GM19455 (cell line): ENCODE results near the gene RAB34.

Experiments used
- ATAC-seq: cut with Tn5 transposase; IDR thresholded peaks from one replicate; pipeline ENCODE4 v1.9.1; 2021; ENCODE audit not compliant: unreplicated experiment

Gene RAB34

DNA sequence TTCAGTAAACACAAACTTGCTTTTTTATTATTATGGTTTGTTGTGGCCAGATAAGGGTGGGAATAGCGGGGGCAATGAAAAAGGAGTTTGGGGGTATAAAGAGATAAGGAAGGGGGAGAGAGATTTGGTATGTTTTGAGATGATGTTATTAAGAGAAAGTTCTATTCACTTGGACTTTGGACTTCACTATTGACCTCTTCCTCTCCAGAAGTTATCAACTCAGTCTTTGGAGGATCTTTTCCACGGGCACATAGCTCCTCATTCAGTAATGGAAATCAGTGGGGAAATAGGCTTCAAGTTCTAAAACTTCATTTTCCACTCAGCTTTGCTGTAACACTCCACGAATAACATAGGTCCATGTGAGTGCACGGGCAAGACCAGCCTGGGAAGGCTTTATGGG lies 29.2 kb downstream of the RAB34 start:
- no peak for ATAC-seq

DNA sequence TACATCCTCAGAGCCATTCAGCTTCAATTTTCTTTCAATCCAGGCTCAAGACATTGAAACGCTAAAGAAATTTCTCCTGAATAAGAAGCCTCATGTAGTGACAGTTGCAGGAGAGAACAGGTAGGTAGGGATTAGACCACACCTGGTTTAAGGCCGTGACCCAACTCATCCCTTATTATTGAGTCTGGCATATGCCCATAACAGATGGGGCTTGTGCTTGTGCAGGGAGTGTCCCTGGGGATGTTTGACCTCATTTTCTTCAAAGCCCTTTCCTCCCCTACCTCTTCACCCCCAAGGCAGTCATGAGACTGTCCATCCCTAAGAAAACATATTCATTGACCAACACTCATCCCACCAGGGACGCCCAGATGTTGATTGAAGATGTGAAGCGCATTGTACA lies 31.4 kb downstream of the RAB34 start:
- no peak for ATAC-seq

DNA sequence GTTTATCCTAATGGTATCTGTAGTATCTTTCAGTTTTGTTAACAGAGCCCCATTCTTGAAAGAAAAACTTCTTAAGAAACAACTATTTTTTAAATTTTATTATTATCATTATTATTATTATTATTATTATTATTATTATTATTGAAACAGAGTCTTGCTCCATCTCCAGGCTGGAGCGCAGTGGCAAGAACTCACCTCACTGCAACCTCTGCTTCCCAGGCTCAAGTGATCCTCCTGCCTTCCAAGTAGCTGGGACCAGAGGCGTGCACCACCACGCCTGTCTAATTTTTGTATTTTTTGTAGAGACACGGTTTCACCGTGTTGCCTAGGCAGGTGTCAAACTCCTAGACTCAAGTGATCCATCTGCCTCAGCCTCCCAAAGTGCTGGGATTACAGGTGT lies 32.3 kb downstream of the RAB34 start:
- ATAC-seq: no peak

DNA sequence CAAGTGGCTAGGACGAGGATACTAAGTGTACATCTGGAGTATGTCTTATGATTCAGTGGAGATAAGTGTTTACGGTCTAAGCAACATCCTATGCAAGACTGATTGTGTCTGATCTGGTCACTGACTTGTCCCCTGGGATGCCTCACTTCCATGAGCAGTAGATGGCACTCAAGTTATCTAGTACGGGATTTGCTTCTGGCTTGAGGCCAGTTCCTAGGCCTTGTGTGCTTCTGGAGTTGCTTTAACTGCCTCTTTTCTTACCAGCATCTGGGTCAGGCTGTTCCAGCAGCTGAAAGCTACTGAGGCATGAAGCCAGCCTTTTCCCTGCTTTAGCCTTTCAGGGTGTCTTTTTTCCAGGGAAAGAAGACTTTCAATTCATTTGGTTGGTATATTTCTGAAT lies 32.7 kb downstream of the RAB34 start:
- ATAC-seq: no peak

DNA sequence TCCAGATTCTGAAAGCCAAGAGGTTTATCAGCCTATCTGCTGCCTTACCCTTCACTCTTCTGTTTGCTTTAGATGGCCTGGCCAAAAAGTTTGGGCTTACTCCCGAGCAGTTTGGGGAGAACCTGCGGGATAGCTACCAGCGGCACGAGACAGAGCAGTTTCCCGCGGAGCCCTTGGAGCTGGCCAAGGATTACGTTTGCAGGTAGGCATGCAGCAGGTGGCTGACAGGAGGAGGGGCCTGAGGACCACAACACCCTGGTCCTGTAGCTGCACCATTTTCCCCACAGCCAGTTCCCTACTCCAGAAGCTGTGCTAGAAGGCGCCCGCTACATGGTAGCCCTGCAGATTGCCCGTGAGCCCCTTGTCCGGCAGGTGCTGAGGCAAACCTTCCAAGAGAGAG lies 35.0 kb downstream of the RAB34 start:
- no peak for ATAC-seq

DNA sequence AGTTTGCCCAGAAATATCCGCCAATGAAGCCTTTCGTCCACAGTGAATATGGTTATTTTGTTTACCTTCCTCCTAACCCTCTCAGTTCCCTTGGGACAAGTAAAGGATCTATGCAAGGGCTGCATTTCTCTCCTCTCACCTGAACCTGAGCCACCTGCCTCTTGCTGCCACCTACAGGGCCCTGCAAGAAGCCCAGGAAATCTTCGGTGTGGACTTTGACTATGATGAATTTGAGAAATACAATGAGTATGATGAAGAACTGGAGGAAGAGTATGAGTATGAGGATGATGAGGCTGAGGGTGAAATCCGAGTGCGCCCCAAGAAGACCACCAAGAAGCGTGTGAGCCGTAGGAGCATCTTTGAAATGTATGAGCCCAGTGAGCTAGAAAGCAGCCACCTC lies 41.7 kb downstream of the RAB34 start:
- no peak for ATAC-seq

DNA sequence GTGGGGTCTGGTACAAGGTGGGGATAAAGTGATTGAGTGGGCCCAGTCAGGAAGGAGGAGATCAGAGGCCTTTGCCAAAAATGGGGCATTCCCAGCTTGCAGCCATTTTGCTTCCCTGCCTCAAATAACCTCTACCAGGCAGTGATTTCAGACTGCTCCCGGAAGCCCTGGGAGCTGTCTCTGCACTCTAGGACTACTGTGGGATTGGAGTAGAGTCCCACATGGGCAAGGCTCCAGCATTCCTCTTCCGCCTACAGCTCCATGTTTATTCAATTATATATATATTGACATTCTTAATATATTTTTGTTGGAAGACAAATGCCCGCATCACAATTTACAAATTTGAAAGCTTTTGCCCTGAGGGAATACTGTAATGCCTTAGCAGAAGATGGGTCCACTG lies 42.2 kb downstream of the RAB34 start:
- ATAC-seq: no peak

DNA sequence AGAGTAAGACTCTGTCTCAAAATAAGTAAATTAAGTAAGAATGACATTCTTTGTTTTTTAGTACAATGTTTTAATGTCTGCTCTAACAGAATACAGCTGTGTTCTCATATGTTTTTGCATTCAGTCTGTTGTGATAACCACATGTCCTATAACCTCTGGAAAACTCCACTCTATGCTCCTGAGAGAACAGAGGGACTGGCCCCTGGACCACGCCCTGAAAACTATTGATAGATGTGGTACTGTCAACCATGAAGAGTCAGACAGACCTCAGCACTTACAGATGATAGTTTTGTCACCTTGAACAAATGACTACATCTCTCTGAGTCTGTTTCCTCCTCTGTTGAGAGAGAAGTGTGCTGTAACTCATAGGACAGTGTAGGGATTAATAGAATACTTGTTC lies 47.8 kb downstream of the RAB34 start:
- ATAC-seq: no peak

DNA sequence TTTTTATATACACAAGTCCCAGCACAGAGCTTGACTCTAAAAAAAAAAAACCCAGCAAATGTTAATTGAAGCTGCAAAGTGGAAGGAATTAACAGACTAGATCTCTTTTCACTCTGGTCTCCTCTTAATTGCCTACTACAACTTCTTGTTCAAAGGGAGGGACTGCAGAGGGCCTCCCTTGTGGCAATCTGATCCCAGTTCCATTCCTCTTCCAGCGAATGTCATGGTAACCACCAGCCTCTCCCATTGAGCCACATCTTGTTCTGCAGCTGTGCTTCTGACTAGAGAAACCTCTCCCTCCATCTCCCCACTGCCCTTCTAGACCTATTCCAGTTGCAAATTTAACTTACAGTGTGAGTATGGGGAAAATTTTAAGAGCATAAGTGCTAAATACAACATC lies 49.8 kb downstream of the RAB34 start:
- ATAC-seq: no peak

DNA sequence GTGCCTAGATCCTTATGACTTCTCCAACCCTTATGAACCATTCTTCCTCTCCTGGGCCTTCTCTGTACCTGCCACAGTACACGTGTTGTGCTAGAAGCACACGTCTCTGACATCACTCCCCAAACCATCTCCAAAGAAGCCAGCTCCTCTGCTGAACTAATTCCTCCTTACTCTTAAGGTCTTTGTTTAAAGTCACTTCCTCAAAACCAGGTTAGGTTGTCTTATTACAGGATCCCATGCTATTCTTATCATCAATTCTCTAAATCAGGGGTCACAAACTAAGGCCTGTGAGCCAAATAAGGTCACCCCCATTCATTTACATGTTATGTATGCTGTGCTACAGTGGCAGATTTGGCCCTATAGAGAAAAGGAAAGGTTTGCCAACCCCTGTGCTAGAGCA lies 51.7 kb downstream of the RAB34 start:
- ATAC-seq: no peak
